ENCODE measurements around the gene MOB2.

DNA sequence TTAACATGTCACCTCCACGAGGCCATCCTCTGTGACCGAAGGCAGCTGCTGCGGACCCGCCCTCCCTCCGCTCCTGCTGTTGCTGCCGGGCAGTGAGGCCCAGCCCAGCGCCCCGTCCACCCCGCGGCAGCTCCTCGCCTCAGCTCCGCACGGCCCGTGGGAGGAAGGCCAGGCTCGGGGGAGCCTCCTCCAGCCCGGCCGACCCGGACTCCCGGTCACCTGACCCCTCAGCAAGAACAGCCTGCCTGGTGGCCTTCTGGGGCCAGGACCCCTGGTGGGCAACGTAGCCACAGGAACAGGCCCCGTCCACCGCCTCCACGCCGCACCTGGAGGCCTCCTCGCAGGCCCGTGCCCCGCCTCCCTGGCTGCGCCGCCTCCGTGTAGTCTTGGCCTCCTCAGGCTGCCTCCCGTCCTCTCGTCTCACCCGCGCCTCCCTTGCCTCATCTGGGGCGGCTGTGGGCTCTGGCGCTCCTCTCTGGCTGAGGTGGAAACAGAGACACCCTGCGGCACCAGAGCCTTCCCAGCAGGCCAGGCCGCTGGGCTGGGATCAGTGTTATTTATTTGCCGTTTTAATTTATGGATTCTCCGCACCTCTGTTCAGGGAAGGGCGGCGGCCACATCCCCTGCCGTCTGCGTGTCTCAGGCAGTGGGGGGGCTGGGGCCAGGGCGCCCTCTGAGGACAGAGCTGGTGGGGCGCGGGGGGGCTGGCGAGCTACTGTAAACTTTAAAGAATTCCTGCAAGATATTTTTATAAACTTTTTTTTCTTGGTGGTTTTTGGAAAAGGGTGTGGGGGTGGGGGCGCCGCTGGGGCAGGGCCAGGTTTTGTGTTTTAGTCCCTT is 25.4 kb downstream of the MOB2 start:
- TF ChIP-seq, protein P1, sequence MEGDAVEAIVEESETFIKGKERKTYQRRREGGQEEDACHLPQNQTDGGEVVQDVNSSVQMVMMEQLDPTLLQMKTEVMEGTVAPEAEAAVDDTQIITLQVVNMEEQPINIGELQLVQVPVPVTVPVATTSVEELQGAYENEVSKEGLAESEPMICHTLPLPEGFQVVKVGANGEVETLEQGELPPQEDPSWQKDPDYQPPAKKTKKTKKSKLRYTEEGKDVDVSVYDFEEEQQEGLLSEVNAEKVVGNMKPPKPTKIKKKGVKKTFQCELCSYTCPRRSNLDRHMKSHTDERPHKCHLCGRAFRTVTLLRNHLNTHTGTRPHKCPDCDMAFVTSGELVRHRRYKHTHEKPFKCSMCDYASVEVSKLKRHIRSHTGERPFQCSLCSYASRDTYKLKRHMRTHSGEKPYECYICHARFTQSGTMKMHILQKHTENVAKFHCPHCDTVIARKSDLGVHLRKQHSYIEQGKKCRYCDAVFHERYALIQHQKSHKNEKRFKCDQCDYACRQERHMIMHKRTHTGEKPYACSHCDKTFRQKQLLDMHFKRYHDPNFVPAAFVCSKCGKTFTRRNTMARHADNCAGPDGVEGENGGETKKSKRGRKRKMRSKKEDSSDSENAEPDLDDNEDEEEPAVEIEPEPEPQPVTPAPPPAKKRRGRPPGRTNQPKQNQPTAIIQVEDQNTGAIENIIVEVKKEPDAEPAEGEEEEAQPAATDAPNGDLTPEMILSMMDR (IDR thresholded peaks at IDR 0.05) = no peak
- TF ChIP-seq POLR2A (IDR thresholded peaks at IDR 0.05) = peak; percentile 3
- no peak for TF ChIP-seq EP300 (IDR thresholded peaks at IDR 0.05)

Measured in ovary (tissue), 3 donors.